ENCODE measurements around the gene ZNF236.
"Not testable (repeated sequence)": the region's sequence is repeated elsewhere in the genome, so short reads cannot be mapped to it uniquely, and the experiment has no call there.

ZNF236 gene

GRCh38 chr18:76935722-76936337, 113.5 kb downstream of the ZNF236 start:
- TF ChIP-seq CTCF (IDR thresholded peaks at IDR 0.05; ENCODE audit: low read depth, low read length, missing control alignments), result no peak
- H3K4me3 ChIP-seq (replicated peaks; ENCODE audit: low read depth, low read length), result no peak overlapping the region
- no peak for DNase-seq (ENCODE audit: extremely low read depth, low read depth)

GRCh38 chr18:76936877-76937276, 114.5 kb downstream of the ZNF236 start:
- no peak for TF ChIP-seq CTCF (IDR thresholded peaks at IDR 0.05; ENCODE audit: low read depth, low read length, missing control alignments)
- no peak for DNase-seq (ENCODE audit: extremely low read depth, low read depth)
- H3K4me3 ChIP-seq (replicated peaks; ENCODE audit: low read depth, low read length), result no peak overlapping the region

- DNase-seq (ENCODE audit: extremely low read depth, low read depth), result no peak
- H3K4me3 ChIP-seq (replicated peaks; ENCODE audit: low read depth, low read length), result no peak overlapping the region
- TF ChIP-seq CTCF (IDR thresholded peaks at IDR 0.05; ENCODE audit: low read depth, low read length, missing control alignments), result no peak
Observed at GRCh38 chr18:76937597-76937996, 115.2 kb downstream of the ZNF236 start.

- H3K4me3 ChIP-seq (replicated peaks; ENCODE audit: low read depth, low read length), result no peak overlapping the region
- no peak for DNase-seq (ENCODE audit: extremely low read depth, low read depth)
- no peak for TF ChIP-seq CTCF (IDR thresholded peaks at IDR 0.05; ENCODE audit: low read depth, low read length, missing control alignments)
Observed at GRCh38 chr18:76938619-76939018, 116.3 kb downstream of the ZNF236 start.

- no peak for DNase-seq (ENCODE audit: extremely low read depth, low read depth)
- no peak for TF ChIP-seq CTCF (IDR thresholded peaks at IDR 0.05; ENCODE audit: low read depth, low read length, missing control alignments)
- no peak overlapping the region for H3K4me3 ChIP-seq (replicated peaks; ENCODE audit: low read depth, low read length)
Observed at GRCh38 chr18:76941284-76941683, 118.9 kb downstream of the ZNF236 start.

GRCh38 chr18:76943542-76944339, 121.4 kb downstream of the ZNF236 start:
- H3K4me3 ChIP-seq (replicated peaks; ENCODE audit: low read depth, low read length), result no peak overlapping the region
- DNase-seq (ENCODE audit: extremely low read depth, low read depth), result no peak
- no peak for TF ChIP-seq CTCF (IDR thresholded peaks at IDR 0.05; ENCODE audit: low read depth, low read length, missing control alignments)

- DNase-seq (ENCODE audit: extremely low read depth, low read depth); H3K4me3 ChIP-seq (replicated peaks; ENCODE audit: low read depth, low read length): not testable (repeated sequence)
Observed at GRCh38 chr18:76944346-76944745, 122.0 kb downstream of the ZNF236 start.

Measured in HFF-Myc (cell line).